Lower leg skin (tissue), 3 donors: ENCODE results near the gene CLIC3.

Experiments
- CTCF ChIP-seq, 3 donors: fragments of 450-650 bp; IDR thresholded peaks; one replicate each; pipeline ENCODE4 v1.5.1; 2016; ENCODE audit warnings: antibody characterized with exemption in 3 of 3, mild to moderate bottlenecking in 3 of 3, moderate library complexity in 2 of 3
- POLR2A ChIP-seq, 2 donors: fragments of 450-650 bp; IDR thresholded peaks; one replicate each; pipeline ENCODE4 v1.6.1; 2016 to 2017; ENCODE audit warnings: antibody characterized with exemption in 2 of 2, mild to moderate bottlenecking in 1 of 2, moderate library complexity in 1 of 2

DNA sequence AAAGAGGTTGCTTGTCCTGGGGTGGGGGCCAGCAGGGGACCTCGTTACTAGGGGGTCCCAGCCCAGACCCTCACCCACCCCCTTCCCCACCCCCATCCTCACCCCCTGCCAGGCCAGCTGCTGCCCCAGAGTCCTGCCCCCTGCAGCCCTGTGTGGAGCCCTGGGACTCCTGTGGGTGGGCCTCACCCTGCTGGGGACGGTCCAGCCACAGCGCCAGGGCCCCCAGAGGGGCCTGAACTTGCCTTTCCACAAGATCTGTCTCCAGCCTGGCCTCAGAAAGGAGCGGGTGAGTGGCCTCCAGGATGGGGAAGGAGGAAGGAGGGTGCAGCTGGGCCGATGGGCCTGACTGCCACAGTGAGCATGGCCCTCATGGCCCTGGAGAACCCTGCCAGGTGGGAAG, 26.6 kb downstream of the CLIC3 start:
- TF ChIP-seq POLR2A (IDR thresholded peaks at IDR 0.05) (no peak), CTCF (IDR thresholded peaks at IDR 0.05) (no peak)
